HG03460 (cell line): ENCODE results near the gene PSD2.

Experiments
- ATAC-seq: cut with Tn5 transposase; IDR thresholded peaks from one replicate; pipeline ENCODE4 v1.9.1; 2021; ENCODE audit not compliant: unreplicated experiment

Gene PSD2

GRCh38 chr5:139763280-139763929 lies 32.2 kb upstream of the PSD2 start:
- no peak for ATAC-seq

- no peak for ATAC-seq
Measured at GRCh38 chr5:139763930-139764791, 31.4 kb upstream of the PSD2 start.

GRCh38 chr5:139764886-139765408 lies 30.7 kb upstream of the PSD2 start:
- ATAC-seq = no peak

- ATAC-seq = peak; percentile 74
Measured at GRCh38 chr5:139765409-139766217, 30.0 kb upstream of the PSD2 start.

GRCh38 chr5:139767960-139768359 lies 27.6 kb upstream of the PSD2 start:
- ATAC-seq = no peak

- ATAC-seq = no peak
Measured at GRCh38 chr5:139768807-139769465, 26.7 kb upstream of the PSD2 start.

- ATAC-seq = no peak
Measured at GRCh38 chr5:139769477-139769876, 26.1 kb upstream of the PSD2 start.

- no peak for ATAC-seq
Measured at GRCh38 chr5:139770722-139771121, 24.9 kb upstream of the PSD2 start.

- no peak for ATAC-seq
Measured at GRCh38 chr5:139772089-139772791, 23.4 kb upstream of the PSD2 start.

GRCh38 chr5:139772927-139773690 lies 22.5 kb upstream of the PSD2 start:
- ATAC-seq = no peak

GRCh38 chr5:139774980-139775661 lies 20.5 kb upstream of the PSD2 start:
- peak; percentile 81 for ATAC-seq

- no peak for ATAC-seq
Measured at GRCh38 chr5:139775872-139776271, 19.7 kb upstream of the PSD2 start.

GRCh38 chr5:139776861-139777260 lies 18.7 kb upstream of the PSD2 start:
- ATAC-seq = no peak

GRCh38 chr5:139783436-139783965 lies 12.1 kb upstream of the PSD2 start:
- ATAC-seq = no peak

GRCh38 chr5:139784488-139784887 lies 11.1 kb upstream of the PSD2 start:
- no peak for ATAC-seq

GRCh38 chr5:139787257-139787567 lies 8.4 kb upstream of the PSD2 start:
- ATAC-seq = no peak

GRCh38 chr5:139787568-139788293 lies 7.9 kb upstream of the PSD2 start:
- ATAC-seq = peak; percentile 83

- ATAC-seq = no peak
Measured at GRCh38 chr5:139788294-139788910, 7.2 kb upstream of the PSD2 start.
